ENCODE measurements around the gene UBE4A.

- TF ChIP-seq CTCF (IDR thresholded peaks at IDR 0.05) (no peak), POLR2A (IDR thresholded peaks at IDR 0.05) (no peak)
Measured at GRCh38 chr11:118415739-118416068, 56.3 kb downstream of the UBE4A start.

Measured in adrenal gland (tissue), 5 donors.